ENCODE data around the gene LBP. TPM values are rescaled to one million over a fixed set of nuclear protein-coding genes. Genes with fewer than 3 reads are reported as not detected.
A peak's percentile ranks its signal among the peaks of the same experiment; 100 is the strongest.
"Not testable (repeated sequence)": the region's sequence is repeated elsewhere in the genome, so short reads cannot be mapped to it uniquely, and the experiment has no call there.

LBP gene
- total RNA-seq, 1 experiment from 2014 or later, result 0.37 TPM

GRCh38 chr20:38338849-38339520 is 7.3 kb upstream of the LBP start:
- peak; percentile 50; the same call in 1 of the 2 replicates for TF ChIP-seq MAX (CRISPR knock-in tag; IDR thresholded peaks at IDR 0.05)
- no peak for TF ChIP-seq NR3C1 (CRISPR knock-in tag; conservative IDR thresholded peaks at IDR 0.05; ENCODE audit: low read depth)
- peak; percentile 23; the same call in 1 of the 2 replicates for TF ChIP-seq CTCF (IDR thresholded peaks at IDR 0.05)
- Mint-ChIP-seq H3K36me3 (peaks cover 6% of the 10 kb centered on the region), H3K4me3 (no peak overlapping the region), H3K27me3 (ENCODE audit: low read depth) (no peaks in the 10 kb centered on the region; the same call in 1 of the 2 replicates), H3K4me1 (peaks cover 49% of the 10 kb centered on the region), H3K9me3 (peaks cover 6% of the 10 kb centered on the region), H3K27ac (peak overlapping the region; percentile 6; the same call in 1 of the 2 replicates)
- CTCF ChIA-PET, result interaction anchor here (0.7 to 8.0 kb wide), 21 partner anchors 15 to 281 kb away, joined by 3 to 329 read pairs (median 7); partner anchors contain the start of genes RALGAPB and SNHG17
- peak; percentile 3; the same call in 1 of the 2 replicates for ATAC-seq
- peak; percentile 71 for DNase-seq (ENCODE audit: low spot score)
- POLR2A ChIA-PET, result interaction anchor here (0.6 to 1.8 kb wide), 3 partner anchors 17 to 1050 kb away, joined by 3 to 5 read pairs (median 3); no protein-coding TSS in a partner anchor

- H3K27me3 Mint-ChIP-seq (ENCODE audit: low read depth); H3K9me3 Mint-ChIP-seq; ATAC-seq; H3K27ac Mint-ChIP-seq; H3K4me3 Mint-ChIP-seq; H3K36me3 Mint-ChIP-seq; DNase-seq (ENCODE audit: low spot score): not testable (repeated sequence)
- ChIA-PET CTCF (interaction anchor here (0.8 to 8.0 kb wide), 15 partner anchors 15 to 266 kb away, joined by 3 to 329 read pairs (median 9); partner anchors contain the start of genes RALGAPB and SNHG17), POLR2A (interaction anchor here (0.8 to 1.8 kb wide), 2 partner anchors 17 to 69 kb away, joined by 3 to 5 read pairs; no protein-coding TSS in a partner anchor)
- H3K4me1 Mint-ChIP-seq, result peaks cover 54% of the 10 kb centered on the region
Observed at GRCh38 chr20:38339521-38339896, 6.8 kb upstream of the LBP start.

GRCh38 chr20:38339997-38340396 is 6.3 kb upstream of the LBP start:
- CTCF ChIA-PET, result interaction anchor here (0.8 to 8.0 kb wide), 10 partner anchors 14 to 267 kb away, joined by 3 to 329 read pairs (median 11); partner anchors contain the start of genes RALGAPB and SNHG17
- Mint-ChIP-seq H3K27ac (no peak overlapping the region), H3K36me3 (peaks cover 6% of the 10 kb centered on the region), H3K4me3 (no peak overlapping the region), H3K9me3 (peaks cover 6% of the 10 kb centered on the region), H3K4me1 (peaks cover 56% of the 10 kb centered on the region), H3K27me3 (ENCODE audit: low read depth) (no peaks in the 10 kb centered on the region; the same call in 1 of the 2 replicates)
- POLR2A ChIA-PET, result interaction anchor here (1.8 kb wide), 1 partner anchor 69 kb away, joined by 5 read pairs; no protein-coding TSS in a partner anchor
- TF ChIP-seq HMGXB4 (CRISPR knock-in tag; IDR thresholded peaks at IDR 0.05), result no peak
- no peak for TF ChIP-seq SMAD3 (CRISPR knock-in tag; IDR thresholded peaks at IDR 0.05; ENCODE audit: borderline replicate concordance)
- no peak for TF ChIP-seq ZNF512 (CRISPR knock-in tag; IDR thresholded peaks at IDR 0.05; ENCODE audit: borderline replicate concordance)
- TF ChIP-seq ZNF396 (CRISPR knock-in tag; IDR thresholded peaks at IDR 0.05; ENCODE audit: borderline replicate concordance), result no peak
- DNase-seq (ENCODE audit: low spot score) (no peak), ATAC-seq (no peak)

GRCh38 chr20:38340693-38341092 is 5.6 kb upstream of the LBP start:
- CTCF ChIA-PET, result interaction anchor here (6.7 to 8.0 kb wide), 2 partner anchors 14 to 68 kb away, joined by 208 to 329 read pairs; no protein-coding TSS in a partner anchor
- peak overlapping the region; percentile 38; the same call in 1 of the 2 replicates for H3K27ac Mint-ChIP-seq
- TF ChIP-seq ZNF423 (CRISPR knock-in tag; IDR thresholded peaks at IDR 0.05), result no peak
- 0 out of 2 replicates have a peak, but pooled peaks have one; percentile 35 for TF ChIP-seq GTF2I (CRISPR knock-in tag; conservative IDR thresholded peaks at IDR 0.05)
- no peak for TF ChIP-seq ESRRA (CRISPR knock-in tag; IDR thresholded peaks at IDR 0.05; ENCODE audit: borderline replicate concordance)
- no peak for ATAC-seq
- DNase-seq (ENCODE audit: low spot score), result no peak
- peaks cover 6% of the 10 kb centered on the region for H3K9me3 Mint-ChIP-seq
- POLR2A ChIA-PET, result interaction anchor here (1.8 kb wide), 1 partner anchor 68 kb away, joined by 5 read pairs; no protein-coding TSS in a partner anchor
- H3K4me1 Mint-ChIP-seq, result peaks cover 56% of the 10 kb centered on the region
- no peak overlapping the region for H3K4me3 Mint-ChIP-seq
- H3K36me3 Mint-ChIP-seq, result peaks cover 6% of the 10 kb centered on the region
- no peaks in the 10 kb centered on the region; the same call in 1 of the 2 replicates for H3K27me3 Mint-ChIP-seq (ENCODE audit: low read depth)

All from WTC11 (cell line).